GM11168 (cell line): Measurements from ENCODE around the gene CSPG4.
"Not testable (repeated sequence)": the region's sequence is repeated elsewhere in the genome, so short reads cannot be mapped to it uniquely, and the experiment has no call there.

Experiments used
- in situ Hi-C: fragments of 300-500 bp; cut with MboI; formaldehyde crosslinking; loops from one replicate; pipeline ENCODE4 v1.12.0; 2022; ENCODE audit warnings: low sequenced_read_pairs; ENCODE audit not compliant: unreplicated experiment

The CSPG4 gene

GRCh38 chr15:75693501-75694240, 19.0 kb downstream of the CSPG4 start:
- in situ Hi-C loops: no loop called here

DNA sequence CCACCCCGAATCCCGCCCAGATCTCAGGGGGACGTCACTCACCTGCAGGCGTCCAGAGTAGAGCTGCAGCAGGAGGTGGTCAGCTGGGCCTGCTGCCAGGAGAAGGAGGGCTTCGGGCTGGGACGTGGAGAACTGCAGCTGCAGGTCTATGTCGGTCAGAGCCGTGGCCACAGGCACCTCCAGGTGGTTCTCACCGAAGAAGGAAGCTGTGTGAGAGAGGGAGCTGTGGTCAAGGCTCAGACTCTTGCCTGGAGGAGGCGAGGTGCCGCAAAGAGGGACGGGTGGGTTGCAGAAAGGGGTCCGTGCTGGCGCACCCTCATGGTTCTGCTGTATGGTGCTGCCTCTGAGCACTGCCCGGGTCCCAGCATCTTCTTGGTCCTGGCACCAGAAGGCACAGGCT, 19.6 kb downstream of the CSPG4 start:
- in situ Hi-C loops: not testable (repeated sequence)

- in situ Hi-C loops: not testable (repeated sequence)
Measured at GRCh38 chr15:75692311-75692710, 20.3 kb downstream of the CSPG4 start.

DNA sequence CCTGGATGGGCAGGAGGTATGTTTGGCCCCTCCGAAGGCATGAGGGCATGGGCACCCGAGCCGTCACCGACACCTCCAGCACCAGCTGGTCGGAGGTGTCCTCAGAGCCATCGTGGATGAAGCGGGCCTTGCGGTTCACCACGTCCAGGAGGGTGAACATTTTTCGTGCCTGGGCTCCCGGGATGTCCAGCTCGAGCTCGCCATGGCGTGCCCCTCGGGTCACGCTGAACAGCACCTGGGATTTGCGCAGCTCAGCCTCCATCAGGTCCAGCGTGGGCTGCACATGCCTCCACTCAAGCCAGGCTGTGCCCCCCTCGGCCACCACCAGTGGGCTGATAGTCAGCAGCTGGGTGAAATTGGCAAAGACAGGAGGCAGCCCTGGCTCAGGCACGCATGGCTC, 23.2 kb downstream of the CSPG4 start:
- in situ Hi-C loops: not testable (repeated sequence)

- in situ Hi-C loops: no loop called here
Measured at GRCh38 chr15:75688831-75689230, 23.8 kb downstream of the CSPG4 start.

DNA sequence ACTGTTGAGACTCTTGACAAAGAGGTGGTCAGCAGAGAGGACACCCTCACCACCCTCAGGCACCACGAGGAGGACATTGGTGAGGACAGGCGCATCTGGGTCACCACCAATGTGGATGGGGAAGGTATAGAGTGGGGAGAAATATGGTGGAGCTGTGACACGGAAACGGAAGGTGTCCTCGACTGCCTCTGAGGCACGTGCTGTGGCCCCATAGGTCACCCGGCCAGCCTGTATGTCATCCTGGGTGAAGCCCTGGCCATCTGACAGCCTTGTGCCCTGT, 24.4 kb downstream of the CSPG4 start:
- in situ Hi-C loops: no loop called here

DNA sequence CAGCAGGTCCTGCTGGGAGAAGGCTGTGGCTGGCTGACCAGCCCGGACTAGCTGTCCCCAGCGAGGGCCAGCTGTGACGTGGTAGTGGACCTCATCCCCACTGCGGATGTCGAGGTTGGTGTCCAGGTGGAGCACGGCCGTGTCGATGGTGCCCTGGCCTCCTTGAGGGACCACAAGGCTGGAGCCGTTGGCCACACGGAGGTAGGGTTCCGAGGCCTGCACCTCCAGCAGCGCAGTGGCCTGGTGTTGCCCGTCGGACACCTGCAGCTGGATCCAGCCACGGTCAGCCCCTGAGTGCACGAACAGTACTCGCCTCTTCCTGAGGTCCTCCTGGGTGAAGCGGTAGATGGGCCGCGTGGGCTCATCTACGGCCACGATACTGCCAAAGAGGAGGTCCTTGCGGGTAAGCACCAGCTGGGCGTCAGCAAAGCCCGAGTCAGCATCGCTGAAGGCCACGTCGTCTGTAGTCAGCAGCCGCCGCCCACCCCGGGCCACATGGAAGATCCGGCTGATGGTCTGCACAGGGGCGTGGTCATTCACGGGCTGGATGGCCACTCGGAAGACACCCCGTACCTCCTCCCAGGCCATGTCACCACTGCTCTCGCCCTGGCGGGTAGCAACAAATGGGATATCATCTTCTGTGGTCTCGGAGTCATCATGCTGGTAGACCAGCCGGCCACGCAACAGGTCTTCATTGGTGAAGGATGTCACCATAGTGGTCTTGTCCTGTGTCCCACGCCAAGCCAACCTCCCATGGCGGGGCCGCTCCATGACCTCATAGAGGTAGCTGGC, 25.0 kb downstream of the CSPG4 start:
- in situ Hi-C loops: no loop called here

DNA sequence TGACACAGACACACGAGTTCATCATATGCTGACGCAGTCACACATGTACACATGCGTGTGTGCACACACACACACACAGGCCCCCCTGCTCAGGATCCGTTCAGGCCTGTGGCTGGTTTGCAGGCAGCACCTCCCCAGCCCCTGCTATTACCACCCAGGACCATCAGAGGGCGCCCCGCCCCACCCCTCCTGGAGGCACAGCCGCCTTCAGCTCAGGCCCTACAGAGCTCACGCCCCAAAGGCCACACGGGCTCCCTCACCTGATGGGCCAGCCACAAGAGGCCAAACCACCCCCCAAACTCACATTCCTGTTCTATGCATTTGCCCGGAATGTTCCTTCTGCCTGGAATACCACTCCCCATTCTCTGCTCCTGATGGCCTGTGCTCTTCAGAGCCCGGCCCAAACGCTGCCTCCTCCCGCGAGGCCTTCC, 26.4 kb downstream of the CSPG4 start:
- in situ Hi-C loops: not testable (repeated sequence)

DNA sequence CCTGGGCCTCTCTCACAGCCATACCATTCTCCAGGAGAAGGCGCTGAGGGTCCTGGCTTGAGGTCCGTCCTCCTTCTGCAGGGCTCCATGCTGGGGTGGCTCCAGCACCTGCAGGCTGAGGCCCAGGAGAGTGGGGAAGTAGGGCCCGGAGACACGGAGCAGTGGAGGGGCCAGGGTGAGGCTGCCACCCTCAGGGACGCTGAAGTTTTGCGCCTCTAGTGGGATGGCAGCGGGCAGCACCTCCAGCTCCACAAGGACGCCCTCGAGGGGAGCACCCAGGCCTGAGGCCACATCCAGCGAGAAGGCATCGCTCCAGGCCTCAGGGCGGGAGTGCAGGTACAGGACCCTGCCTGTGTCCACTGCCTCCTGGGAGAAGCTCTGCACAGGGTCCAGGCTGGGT, 27.5 kb downstream of the CSPG4 start:
- in situ Hi-C loops: no loop called here

- in situ Hi-C loops: no loop called here
Measured at GRCh38 chr15:75684648-75685047, 28.0 kb downstream of the CSPG4 start.

DNA sequence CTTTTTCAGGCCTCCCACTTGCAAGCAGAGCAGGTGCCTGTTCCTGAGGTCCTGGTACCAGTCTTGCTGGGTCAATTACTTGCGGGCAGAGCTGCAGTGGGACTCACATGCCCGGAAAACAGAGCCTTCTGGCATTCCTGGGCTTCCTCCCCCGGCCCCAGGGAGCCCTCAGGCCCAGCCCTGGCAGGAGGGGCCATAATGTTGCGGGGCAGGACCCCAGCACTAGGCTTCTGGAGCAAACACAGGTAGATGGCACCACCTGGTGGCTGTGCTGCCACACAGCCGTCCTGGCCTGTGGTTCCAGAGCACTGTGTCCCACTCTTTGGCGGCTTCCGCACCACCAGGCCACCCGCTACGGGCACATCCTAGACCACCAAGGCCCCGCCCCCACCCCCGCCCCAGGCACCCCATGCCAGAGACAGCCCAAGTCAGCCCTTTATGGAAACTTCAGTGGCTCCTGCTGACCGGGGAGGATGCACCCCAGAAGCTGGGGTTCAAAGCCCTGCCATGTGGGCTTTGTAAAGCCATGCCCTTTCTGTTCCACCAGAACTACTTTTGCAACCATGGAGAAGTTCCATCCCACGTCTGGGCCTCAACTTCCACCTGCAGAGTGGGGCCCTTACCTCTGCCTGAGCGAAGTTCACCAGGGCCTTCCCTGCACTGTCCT, 28.9 kb downstream of the CSPG4 start:
- in situ Hi-C loops: not testable (repeated sequence)

DNA sequence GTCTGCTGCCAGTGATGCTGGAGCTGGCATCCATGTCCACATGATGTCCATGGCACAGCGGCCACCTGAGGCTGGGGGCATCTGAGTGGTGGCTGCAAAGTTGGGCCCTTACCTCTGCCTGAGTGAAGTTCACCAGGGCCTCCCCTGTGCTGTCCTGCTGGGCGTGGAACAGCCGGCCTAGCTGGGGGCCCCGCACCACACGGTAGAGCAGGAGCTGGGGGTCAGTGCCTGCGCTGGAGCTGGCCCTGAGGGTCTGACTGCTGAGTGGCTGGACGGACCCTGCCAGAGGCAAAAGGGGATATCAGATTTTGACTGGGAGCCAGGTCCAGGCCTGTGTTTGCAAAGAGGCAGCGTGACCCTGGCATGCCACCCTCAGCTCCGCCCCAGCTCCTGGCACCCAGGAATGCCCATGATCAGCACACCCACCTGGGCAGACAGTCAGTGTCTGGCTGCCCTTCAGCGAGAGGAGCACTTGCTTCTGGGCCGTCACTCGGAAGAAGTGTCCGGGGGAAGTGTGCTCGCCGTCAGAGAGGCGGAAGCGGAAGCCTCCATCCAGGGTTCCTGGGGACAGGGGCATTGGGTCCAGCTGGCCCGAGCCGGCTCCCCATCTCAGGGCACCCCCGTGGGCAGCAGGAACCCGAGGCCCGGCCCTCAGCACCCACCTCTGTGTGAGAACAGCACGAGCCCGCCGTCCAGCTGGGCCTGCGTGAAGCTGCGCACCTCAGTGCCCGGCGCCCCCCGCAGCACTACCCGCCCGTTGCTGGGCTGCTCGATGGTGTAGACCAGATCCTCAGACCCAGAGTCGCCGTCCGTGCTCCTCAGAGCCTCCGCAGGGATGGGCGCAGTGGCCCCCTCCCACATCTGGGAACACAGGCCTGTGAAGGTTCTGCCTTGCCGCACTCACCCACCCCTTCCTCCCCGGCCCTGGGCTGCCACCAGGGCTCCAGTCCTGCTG, 30.2 kb downstream of the CSPG4 start:
- in situ Hi-C loops: no loop called here

DNA sequence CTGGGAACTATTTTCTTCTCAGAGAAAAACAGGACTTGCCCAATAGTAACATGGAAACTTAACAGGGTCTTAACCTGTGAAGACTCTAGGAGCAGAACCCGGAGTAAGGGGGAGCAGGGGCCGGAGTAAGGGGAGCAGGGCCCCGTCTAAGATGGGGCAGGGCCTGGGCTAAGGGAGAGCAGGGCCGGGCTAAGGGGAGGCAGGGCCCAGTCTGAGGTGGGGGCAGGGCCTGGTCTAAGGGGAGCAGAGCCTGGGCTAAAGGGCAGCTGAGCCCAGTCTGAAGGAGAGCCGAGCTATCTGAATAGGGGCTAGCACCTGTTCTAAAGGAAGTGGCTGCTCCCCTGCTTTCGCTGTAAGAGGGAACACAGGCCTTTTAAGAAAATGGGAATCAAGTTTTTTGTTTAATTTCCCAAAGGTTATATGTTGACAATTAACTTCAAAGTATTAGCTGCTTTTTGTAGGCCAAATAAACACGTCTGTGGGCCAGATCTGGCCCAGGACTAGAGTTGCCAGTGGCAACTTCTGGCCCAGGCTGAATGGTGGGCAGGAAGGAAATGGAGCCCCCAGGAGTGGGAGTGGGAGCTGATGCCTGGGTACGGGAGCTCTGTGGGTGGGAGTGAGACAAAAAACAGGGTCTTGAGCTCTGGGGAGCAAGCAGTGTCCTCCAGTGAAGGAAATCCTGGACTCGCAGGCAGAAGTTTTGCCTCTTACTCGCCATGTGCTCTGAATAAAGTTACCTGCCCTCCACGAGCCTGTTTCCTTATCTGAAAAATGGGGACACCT, 32.5 kb downstream of the CSPG4 start:
- in situ Hi-C loops: no loop called here

- in situ Hi-C loops: not testable (repeated sequence)
Measured at GRCh38 chr15:75678324-75678690, 34.3 kb downstream of the CSPG4 start.

- in situ Hi-C loops: no loop called here
Measured at GRCh38 chr15:75677465-75678323, 35.0 kb downstream of the CSPG4 start.

GRCh38 chr15:75676688-75677464, 35.8 kb downstream of the CSPG4 start:
- in situ Hi-C loops: no loop called here

DNA sequence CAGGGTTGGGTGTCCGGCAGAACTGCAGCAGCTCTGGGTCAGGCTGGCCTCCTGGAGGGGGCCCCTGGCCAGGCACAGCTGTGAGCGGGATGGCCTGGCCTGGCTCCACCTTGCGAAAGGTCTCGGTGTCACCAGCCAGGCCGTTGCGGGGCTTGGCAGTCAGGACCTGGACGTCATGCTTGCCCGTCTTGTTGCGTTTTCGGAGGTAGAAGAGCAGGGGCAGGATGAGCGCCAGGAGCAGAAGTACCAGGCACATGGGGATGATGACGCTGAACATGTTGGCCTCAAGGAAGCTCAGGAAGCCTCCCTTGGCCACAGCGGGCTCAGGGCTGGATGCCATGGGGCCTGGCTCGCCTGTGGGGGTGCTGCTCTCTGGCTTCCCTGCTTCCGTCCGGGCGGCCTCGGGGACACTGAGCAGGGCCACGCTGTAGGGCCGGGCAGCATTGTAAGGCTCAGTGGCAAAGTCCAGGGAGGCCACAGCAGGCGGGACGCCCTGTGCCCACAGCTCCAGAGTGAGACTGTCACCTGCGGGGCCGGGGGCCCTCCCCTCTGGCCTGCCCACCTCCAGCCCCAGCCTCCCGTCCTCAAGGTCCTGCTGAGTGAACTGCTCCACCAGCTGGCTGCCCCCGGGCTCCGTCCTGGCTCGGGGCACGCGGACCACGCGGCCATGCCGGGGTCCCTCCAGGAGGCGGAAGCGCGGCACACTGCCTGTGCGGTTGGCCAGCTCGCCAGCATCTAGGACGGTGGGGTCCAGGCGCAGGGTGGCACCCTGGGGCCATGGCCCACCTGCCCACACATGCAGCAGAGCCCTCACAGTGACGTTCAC, 36.9 kb downstream of the CSPG4 start:
- in situ Hi-C loops: no loop called here
